Measurements from ENCODE around the gene CAPS2.
A peak's percentile ranks its signal among the peaks of the same experiment; 100 is the strongest.

CAPS2 gene
- total RNA-seq, result 1.5 to 5.5 (median 2.6) reads per million in 4 donors

- DNase-seq, result peak; percentile 31 to 57 (median 47)
These were observed at the start of gene CAPS2 for GRCh38 chr12:75329918-75330826. Gene CAPS2 (minus strand): TSS chr12:75330324. CDS start chr12:75326498, 3,826 bp downstream.

- no peak for DNase-seq
These were observed 48.2 kb upstream of the CAPS2 start for GRCh38 chr12:75378354-75378753.

DNA sequence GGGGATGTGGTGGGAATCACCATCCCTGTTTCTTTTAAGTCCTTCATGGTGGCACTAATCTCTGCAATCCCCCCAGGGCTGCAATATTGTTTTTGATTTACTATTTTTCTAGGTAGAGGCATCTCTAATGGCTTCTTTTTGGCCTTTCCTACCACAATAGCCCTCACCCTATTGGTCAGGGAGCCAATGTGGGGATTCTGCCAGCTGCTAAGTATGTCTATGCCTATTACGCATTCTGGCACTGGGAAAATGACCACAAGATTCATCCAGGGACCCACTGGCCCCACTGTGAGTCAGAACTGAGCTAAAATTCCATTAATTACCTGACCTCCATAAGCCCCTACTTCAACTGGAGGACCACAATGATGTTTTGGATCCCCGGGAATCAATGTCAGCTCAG is 44.8 kb upstream of the CAPS2 start:
- DNase-seq, result no peak

DNA sequence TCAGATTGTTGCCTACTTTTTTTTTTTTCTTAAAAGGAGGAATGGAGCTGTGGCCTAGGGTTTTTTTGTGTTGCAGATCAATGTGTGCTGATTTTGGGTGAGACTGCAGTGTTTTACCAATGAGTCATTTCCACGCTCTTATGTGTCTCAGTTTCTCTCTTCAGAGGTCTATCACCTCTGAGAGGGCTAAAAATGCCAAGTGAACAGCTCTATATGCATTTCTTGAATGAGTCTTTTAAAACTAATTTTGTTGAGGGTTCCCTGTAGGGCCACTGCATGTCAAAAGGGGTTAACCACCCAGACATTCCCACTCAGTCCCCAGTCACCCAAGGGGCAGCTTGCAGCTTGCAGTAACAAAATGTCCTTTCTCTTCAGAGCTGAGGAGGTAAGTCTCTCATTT is 36.5 kb upstream of the CAPS2 start:
- DNase-seq, result no peak

- no peak for DNase-seq
These were observed 34.8 kb upstream of the CAPS2 start for GRCh38 chr12:75364919-75365318.

DNA sequence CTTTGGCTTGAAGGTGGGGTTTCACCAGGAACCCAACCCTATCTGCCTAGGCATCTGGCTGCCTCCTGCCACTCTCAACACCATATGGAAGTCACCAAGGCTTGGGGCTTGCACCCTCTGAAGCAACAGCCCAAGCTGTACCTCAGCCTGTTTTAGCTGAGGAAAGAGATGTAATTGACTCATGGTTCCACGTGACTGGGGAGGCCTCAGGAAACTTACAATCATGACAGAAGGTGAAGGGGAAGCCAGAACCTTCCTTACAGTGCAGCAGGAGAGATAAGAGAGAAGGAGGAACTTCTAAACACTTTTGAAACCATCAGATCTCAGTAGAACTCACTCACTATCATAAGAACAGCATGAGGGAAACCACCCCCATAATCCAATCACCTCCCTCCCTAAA is 31.3 kb upstream of the CAPS2 start:
- DNase-seq, result no peak

GRCh38 chr12:75360920-75361319 is 30.8 kb upstream of the CAPS2 start:
- no peak for DNase-seq

- no peak for DNase-seq
These were observed 23.9 kb upstream of the CAPS2 start for GRCh38 chr12:75354011-75354410.

GRCh38 chr12:75350413-75350812 is 20.3 kb upstream of the CAPS2 start:
- no peak for DNase-seq

DNA sequence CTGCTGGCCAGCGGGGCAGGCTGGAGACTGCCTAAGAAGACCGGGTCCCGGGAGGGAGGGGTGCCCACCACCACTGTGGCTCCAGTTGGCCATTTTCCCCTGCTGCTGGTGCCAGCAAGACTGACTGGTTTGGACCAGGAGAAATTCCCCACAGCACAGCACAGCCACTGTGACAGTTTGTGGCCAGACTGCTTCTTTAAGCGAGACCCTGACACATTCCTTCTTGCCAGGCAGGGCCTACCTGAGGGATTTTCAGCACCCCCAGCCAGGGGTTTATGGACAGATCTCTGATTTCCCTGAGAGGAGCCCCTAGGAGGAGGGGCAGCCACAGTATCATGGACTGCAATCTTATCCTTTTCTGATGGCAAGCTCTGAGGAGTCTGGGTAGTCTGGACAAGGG is 19.8 kb upstream of the CAPS2 start:
- DNase-seq, result no peak

DNA sequence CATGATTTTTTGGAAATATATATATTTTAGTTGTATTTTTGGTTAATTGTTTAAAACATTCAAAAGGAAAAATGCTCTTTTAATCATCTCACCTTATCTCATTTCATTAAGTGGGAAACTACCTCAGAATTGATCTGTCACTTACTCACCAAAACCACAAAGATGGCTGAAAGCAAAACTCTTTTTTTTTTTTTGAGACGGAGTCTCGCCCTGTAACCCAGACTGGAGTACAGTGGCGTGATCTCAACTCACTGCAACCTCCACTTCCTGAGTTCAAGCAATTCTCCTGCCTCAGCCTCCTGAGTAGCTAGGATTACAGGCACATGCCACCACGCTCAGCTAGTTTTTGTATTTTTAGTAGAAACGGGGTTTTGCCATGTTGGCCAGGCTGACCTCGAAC is 16.1 kb upstream of the CAPS2 start:
- peak in 1 of 5 donors; percentile 59 for DNase-seq

GRCh38 chr12:75345531-75345930 is 15.4 kb upstream of the CAPS2 start:
- no peak for DNase-seq

- DNase-seq, result no peak
These were observed 11.7 kb upstream of the CAPS2 start for GRCh38 chr12:75341873-75342272.

DNA sequence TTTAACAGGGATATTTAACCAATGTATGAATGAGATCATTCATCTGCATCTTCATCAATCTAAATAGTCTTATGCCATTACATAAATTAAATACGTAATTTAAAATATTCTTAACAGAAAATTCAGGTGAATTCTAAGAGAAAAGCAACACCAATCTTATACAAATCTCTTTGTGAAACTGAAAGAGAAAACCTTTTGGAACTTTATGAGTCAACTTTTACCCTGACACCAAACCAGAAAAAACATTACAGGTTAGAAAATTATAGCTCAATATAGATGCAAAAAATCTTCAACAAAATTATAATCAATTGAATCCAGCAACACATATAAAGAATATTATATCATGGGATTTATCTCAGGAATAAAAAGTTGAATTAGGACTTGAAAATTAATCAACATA is 7.8 kb upstream of the CAPS2 start:
- DNase-seq, result peak in 1 of 5 donors; percentile 14

GRCh38 chr12:75334384-75335030 is 4.4 kb upstream of the CAPS2 start, which contains the start of gene GLIPR1L1:
Gene GLIPR1L1 (plus strand): TSS chr12:75334670. CDS start chr12:75334729, 59 bp downstream.
- DNase-seq, result peak; percentile 57 to 77 (median 72)

GRCh38 chr12:75327642-75328041 is 2.5 kb downstream of the CAPS2 start:
- no peak for DNase-seq

GRCh38 chr12:75323663-75324062 is 6.5 kb downstream of the CAPS2 start:
- DNase-seq, result no peak

GRCh38 chr12:75322464-75322863 is 7.7 kb downstream of the CAPS2 start:
- no peak for DNase-seq

DNA sequence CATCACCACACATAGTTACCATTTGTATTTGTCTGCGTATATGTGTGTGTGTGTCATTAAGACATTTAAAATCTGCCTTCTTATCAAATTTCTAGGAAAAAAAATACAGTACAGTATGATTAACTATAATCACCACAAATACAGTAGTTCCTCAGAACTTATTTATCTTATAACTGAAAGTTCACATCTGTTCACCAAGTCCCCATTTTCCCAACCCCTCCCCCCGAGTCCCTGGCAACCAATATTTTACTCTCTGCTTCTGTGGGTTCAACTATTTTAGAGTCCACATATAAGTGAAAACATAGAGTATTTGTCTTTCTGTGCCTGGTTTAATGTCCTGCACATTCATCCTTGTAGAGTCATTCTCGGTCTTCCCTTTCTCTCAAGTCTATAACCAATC is 12.3 kb downstream of the CAPS2 start:
- DNase-seq, result no peak

- no peak for DNase-seq
These were observed 14.6 kb downstream of the CAPS2 start for GRCh38 chr12:75315518-75315917.

GRCh38 chr12:75311369-75311768 is 18.8 kb downstream of the CAPS2 start:
- DNase-seq, result no peak

DNA sequence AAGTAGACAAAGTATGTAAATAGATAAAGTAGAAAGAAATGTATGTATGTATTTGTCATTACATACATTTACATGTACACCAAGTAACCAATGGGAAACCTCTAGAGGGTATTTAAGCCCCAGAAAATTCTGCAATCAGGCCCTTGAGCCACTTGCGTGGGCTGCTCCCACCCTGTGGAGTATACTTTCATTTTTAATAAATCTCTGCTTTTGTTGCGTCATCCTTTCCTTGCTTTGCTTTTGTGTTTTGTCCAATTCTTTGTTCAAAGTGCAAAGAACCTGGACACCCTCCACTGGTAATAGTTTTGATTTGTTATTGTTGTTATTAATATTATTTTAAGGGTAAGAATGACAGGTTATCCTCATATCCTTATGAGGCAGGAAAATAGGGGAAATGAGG is 21.8 kb downstream of the CAPS2 start:
- no peak for DNase-seq

DNA sequence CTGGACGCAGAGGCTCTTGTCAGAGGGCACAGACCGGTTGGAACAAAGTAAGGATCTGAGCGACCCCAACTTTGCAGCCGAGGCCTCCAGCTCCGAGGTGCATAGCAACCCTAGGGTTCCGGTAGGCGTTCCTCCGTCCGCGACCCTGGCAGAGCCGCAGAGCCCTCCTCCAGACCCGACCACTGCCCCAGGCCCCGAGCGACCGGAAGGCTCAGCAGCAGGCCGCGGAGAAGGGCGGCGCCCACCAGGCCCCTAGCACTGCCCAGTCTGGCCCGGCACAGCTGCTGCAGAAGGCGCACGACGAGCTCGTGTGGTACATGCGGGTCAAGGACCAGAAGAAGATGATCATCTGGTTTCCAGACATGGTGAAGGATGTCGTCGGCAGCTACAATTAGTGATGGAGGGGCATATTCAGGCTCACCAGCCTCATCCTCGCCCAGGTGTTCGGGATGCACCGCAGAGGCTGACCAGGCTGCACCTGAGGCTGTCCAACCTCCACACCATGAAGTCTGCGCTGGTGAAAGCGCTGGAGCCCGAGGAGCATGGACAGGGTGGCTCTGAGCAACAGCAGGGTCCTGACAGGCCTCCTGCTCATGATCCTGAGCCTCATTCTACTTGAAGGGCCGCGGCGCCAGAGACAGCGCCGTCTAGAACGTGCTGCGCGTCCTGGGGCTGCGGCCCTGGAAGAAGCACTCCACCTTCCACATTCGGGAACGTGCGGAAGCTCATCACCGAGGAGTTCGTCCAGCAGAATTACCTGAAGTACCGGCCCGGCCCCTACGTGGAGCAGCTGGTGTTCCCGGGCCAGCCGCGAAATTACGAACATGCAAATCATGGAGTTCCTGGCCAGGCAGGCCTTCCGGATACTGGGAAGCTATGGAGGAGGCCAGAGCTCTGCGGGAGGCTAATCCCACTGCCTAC is 24.5 kb downstream of the CAPS2 start:
- DNase-seq, result no peak
